DOHH2 (cell line): Measurements from ENCODE around the gene PCDH9.

Experiments used
- CTCF ChIP-seq: fragments of 200-600 bp; sonication (generic); IDR thresholded peaks from one replicate; pipeline ENCODE4 v1.5.1; 2014; ENCODE audit warnings: antibody characterized with exemption, mild to moderate bottlenecking, low read depth, low read length; ENCODE audit not compliant: poor library complexity, severe bottlenecking
- EZH2phosphoT487 ChIP-seq: fragments of 200-600 bp; sonication (generic); IDR thresholded peaks from 2 replicates; pipeline ENCODE4 v1.6.1; 2017; ENCODE audit warnings: borderline replicate concordance, mild to moderate bottlenecking, antibody characterized with exemption, low read length, moderate library complexity, mixed read lengths

- no peak for TF ChIP-seq CTCF
- TF ChIP-seq EZH2phosphoT487: no peak
These were observed 165.2 kb downstream of the PCDH9 start for GRCh38 chr13:67064920-67065319.
